GM06990 (cell line): Measurements from ENCODE around the gene PLPPR4.
"Not testable (repeated sequence)": the region's sequence is repeated elsewhere in the genome, so short reads cannot be mapped to it uniquely, and the experiment has no call there.

ENCODE experiments used
- DNase-seq: peaks from one replicate; pipeline ENCODE4 v3.0.0-alpha.2; 2011; ENCODE audit not compliant: insufficient read length; ENCODE audit errors: extremely low read depth
- H3K27me3 ChIP-seq: replicated peaks from 2 replicates; pipeline ENCODE4 v1.6.0; 2011; ENCODE audit warnings: low read length; ENCODE audit not compliant: control insufficient read depth, insufficient read depth
- H3K36me3 ChIP-seq: 2 replicates; pipeline ENCODE4 v1.5.1; 2011; ENCODE audit warnings: low read length; ENCODE audit not compliant: control insufficient read depth, insufficient read depth
- H3K4me3 ChIP-seq: replicated peaks from 2 replicates; pipeline ENCODE4 v1.5.1; 2011; ENCODE audit warnings: low read depth, mild to moderate bottlenecking, control low read depth, low read length
- CTCF ChIP-seq: IDR thresholded peaks from 2 replicates; pipeline ENCODE4 v1.5.1; 2011; ENCODE audit warnings: low read length, control low read depth, mild to moderate bottlenecking, inconsistent platforms; ENCODE audit not compliant: insufficient read depth, poor library complexity, severe bottlenecking

PLPPR4 gene

GRCh38 chr1:99250728-99251127, 13.6 kb upstream of the PLPPR4 start:
- DNase-seq: no peak
- no peaks in the 10 kb centered on the region for H3K36me3 ChIP-seq
- no peaks in the 10 kb centered on the region for H3K27me3 ChIP-seq
- no peak for TF ChIP-seq CTCF
- H3K4me3 ChIP-seq: no peak overlapping the region

GRCh38 chr1:99251308-99251707, 13.0 kb upstream of the PLPPR4 start:
- TF ChIP-seq CTCF: no peak
- Histone ChIP-seq H3K27me3 (no peaks in the 10 kb centered on the region), H3K36me3 (no peaks in the 10 kb centered on the region), H3K4me3 (no peak overlapping the region)
- no peak for DNase-seq

DNA sequence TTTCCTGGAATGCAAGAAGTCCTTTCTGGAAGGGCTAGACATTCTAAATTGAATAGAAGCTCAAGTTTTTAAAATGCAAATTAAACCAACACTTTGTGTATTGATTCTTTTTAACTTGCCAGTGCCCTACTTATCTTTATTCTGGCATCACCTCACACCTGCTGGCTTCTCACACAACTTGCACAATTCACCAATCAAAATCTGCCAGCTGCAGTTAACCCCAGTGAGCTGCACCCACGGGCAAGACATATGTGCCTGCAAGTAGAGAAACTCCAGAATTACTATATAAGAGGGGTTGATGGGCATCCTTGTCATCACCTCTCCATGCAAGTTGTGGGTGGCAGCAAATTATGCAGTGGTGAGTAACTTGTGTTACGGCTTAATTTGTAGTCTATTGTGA, 11.7 kb upstream of the PLPPR4 start:
- no peak for DNase-seq
- no peaks in the 10 kb centered on the region for H3K27me3 ChIP-seq
- no peak overlapping the region for H3K4me3 ChIP-seq
- no peak for TF ChIP-seq CTCF
- H3K36me3 ChIP-seq: no peaks in the 10 kb centered on the region

DNA sequence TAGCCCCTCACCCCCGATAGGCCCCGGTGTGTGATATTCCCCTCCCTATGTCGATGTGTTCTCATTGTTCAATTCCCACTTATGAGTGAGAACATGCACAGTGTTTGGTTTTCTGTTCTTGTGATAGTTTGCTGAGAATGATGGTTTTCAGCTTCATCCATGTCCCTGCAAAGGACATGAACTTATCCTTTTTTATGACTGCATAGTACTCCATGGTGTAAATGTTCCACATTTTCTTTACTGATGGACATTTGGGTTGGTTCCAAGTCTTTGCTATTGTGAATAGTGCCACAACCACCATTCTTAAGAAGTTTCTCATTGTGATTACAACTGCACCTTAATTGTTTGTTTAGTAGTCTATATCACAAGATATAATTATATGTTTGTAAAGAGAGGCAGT, 3.9 kb upstream of the PLPPR4 start:
- not testable (repeated sequence) for H3K4me3 ChIP-seq, H3K36me3 ChIP-seq, H3K27me3 ChIP-seq, DNase-seq

DNA sequence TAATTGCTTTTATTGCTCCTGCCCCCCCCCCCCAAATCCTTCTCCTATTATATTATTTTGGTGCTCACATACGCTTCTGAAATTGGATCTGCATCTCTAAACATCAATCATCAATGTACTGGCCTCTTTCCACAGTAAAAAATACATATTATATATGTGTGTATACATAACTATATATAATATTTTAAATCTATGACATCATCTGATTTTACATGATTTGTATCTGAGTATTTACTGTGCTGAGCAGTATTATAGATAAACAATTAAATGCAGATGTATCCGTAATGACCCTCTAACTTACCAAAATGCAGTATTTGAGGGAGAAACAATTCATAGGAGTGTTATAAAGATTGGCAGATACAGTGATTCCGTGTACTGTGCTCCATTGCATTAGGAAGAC, 832 bp downstream of the PLPPR4 start:
- no peak overlapping the region for H3K4me3 ChIP-seq
- no peak for TF ChIP-seq CTCF
- no peak for DNase-seq

DNA sequence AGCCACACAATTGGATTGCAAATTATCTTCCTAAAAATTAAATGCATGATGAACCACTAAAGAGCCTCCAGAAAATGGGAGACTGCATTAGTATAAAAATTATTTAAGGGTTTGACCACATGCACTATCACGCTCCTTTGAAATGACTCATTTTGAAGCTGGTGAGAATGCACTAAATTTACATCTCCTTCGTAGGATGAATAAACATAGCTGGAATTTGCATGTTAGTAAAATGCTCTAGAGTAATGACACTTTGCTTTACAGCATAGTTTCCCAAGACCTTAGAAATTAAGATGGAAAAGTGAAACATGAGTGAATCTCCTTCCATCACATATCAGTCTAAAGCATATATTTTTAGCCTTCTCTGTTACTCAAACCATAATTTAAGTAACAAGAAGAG, 2.4 kb downstream of the PLPPR4 start:
- H3K4me3 ChIP-seq: no peak overlapping the region
- H3K27me3 ChIP-seq: peaks cover 5% of the 10 kb centered on the region; the same call in 1 of the 2 replicates
- TF ChIP-seq CTCF: no peak
- no peak for DNase-seq
- H3K36me3 ChIP-seq: no peaks in the 10 kb centered on the region

More for the DNA sequence above, 832 bp downstream of the PLPPR4 start:
- no peaks in the 10 kb centered on the region for H3K36me3 ChIP-seq
- H3K27me3 ChIP-seq: peaks cover 5% of the 10 kb centered on the region; the same call in 1 of the 2 replicates
